ENCODE measurements around the gene SLC14A1. TPM values are rescaled to one million over a fixed set of nuclear protein-coding genes. Genes with fewer than 3 reads are reported as not detected.

The SLC14A1 gene
- total RNA-seq, 4 donors from 2014 or later = 1.1 to 8.2 (median 7.1) TPM

GRCh38 chr18:45682181-45682580 lies 41.8 kb upstream of the SLC14A1 start:
- TF ChIP-seq POLR2A (IDR thresholded peaks at IDR 0.05) = no peak
- no peak for TF ChIP-seq CTCF (IDR thresholded peaks at IDR 0.05 in 4 of 5, conservative IDR thresholded peaks at IDR 0.05 in 1 of 5)
- H3K4me3 ChIP-seq = no peak overlapping the region
- in situ Hi-C loops (cut with MboI; ENCODE audit: low sequenced_read_pairs in 4 of 4) = loop anchor here in 1 of 4 donors (25.0 kb wide), 2 partner anchors 205 to 380 kb away; partner anchors contain the start of gene PSTPIP2

GRCh38 chr18:45684341-45685115 lies 39.5 kb upstream of the SLC14A1 start:
- H3K4me1 ChIP-seq = no peaks in the 10 kb centered on the region
- no peaks in the 10 kb centered on the region for H3K27me3 ChIP-seq
- TF ChIP-seq CTCF (IDR thresholded peaks at IDR 0.05 in 4 of 5, conservative IDR thresholded peaks at IDR 0.05 in 1 of 5) = no peak
- no peak for TF ChIP-seq POLR2A (IDR thresholded peaks at IDR 0.05)
- no peak for DNase-seq
- H3K36me3 ChIP-seq = no peaks in the 10 kb centered on the region
- no peak overlapping the region for H3K4me3 ChIP-seq
- ATAC-seq = no peak
- in situ Hi-C loops (cut with MboI; ENCODE audit: low sequenced_read_pairs in 4 of 4) (loop anchor here in 1 of 4 donors (25.0 kb wide), 2 partner anchors 203 to 378 kb away; partner anchors contain the start of gene PSTPIP2), intact Hi-C loops (cut with DNase I; ENCODE audit: low total_unique reads) (no loop called here)
- no peaks in the 10 kb centered on the region for H3K9me3 ChIP-seq
- H3K27ac ChIP-seq = no peak overlapping the region

More at GRCh38 chr18:45682181-45682580, 41.8 kb upstream of the SLC14A1 start:
- Histone ChIP-seq H3K4me1 (no peaks in the 10 kb centered on the region), H3K36me3 (no peaks in the 10 kb centered on the region), H3K9me3 (no peaks in the 10 kb centered on the region), H3K27ac (no peak overlapping the region), H3K27me3 (no peaks in the 10 kb centered on the region)
- DNase-seq = no peak
- ATAC-seq = no peak
- intact Hi-C loops (cut with DNase I; ENCODE audit: low total_unique reads) = no loop called here

- in situ Hi-C loops (cut with MboI; ENCODE audit: low sequenced_read_pairs in 4 of 4) = loop anchor here in 1 of 4 donors (25.0 kb wide), 2 partner anchors 200 to 375 kb away; partner anchors contain the start of gene PSTPIP2
- DNase-seq (no peak), ATAC-seq (no peak)
- Histone ChIP-seq H3K9me3 (no peaks in the 10 kb centered on the region), H3K4me1 (no peaks in the 10 kb centered on the region), H3K27ac (no peak overlapping the region), H3K4me3 (no peak overlapping the region), H3K27me3 (no peaks in the 10 kb centered on the region), H3K36me3 (no peaks in the 10 kb centered on the region)
- TF ChIP-seq POLR2A (IDR thresholded peaks at IDR 0.05) = no peak
- no peak for TF ChIP-seq CTCF (IDR thresholded peaks at IDR 0.05 in 4 of 5, conservative IDR thresholded peaks at IDR 0.05 in 1 of 5)
- intact Hi-C loops (cut with DNase I; ENCODE audit: low total_unique reads) = no loop called here
Measured at GRCh38 chr18:45686891-45687611, 36.9 kb upstream of the SLC14A1 start.

GRCh38 chr18:45687621-45688020 lies 36.4 kb upstream of the SLC14A1 start:
- in situ Hi-C loops (cut with MboI; ENCODE audit: low sequenced_read_pairs in 4 of 4) (loop anchor here in 1 of 4 donors (25.0 kb wide), 2 partner anchors 200 to 375 kb away; partner anchors contain the start of gene PSTPIP2), intact Hi-C loops (cut with DNase I; ENCODE audit: low total_unique reads) (no loop called here)
- no peak for ATAC-seq
- no peaks in the 10 kb centered on the region for H3K36me3 ChIP-seq
- no peak overlapping the region for H3K4me3 ChIP-seq
- H3K9me3 ChIP-seq = no peaks in the 10 kb centered on the region
- TF ChIP-seq POLR2A (IDR thresholded peaks at IDR 0.05) = no peak
- no peak for TF ChIP-seq CTCF (IDR thresholded peaks at IDR 0.05 in 4 of 5, conservative IDR thresholded peaks at IDR 0.05 in 1 of 5)
- no peaks in the 10 kb centered on the region for H3K27me3 ChIP-seq
- no peak for DNase-seq
- H3K4me1 ChIP-seq = no peaks in the 10 kb centered on the region
- H3K27ac ChIP-seq = no peak overlapping the region
